HG02759 (cell line): ENCODE data around the gene STRADA.

Experiments
- ATAC-seq: cut with Tn5 transposase; IDR thresholded peaks from one replicate; pipeline ENCODE4 v1.9.1; 2021; ENCODE audit warnings: mild to moderate bottlenecking, moderate library complexity; ENCODE audit not compliant: unreplicated experiment

STRADA gene

GRCh38 chr17:63741408-63742173 lies at the start of gene STRADA:
STRADA (minus strand) TSS chr17:63741799; CDS start chr17:63728369, 13,430 bp downstream.
- peak; percentile 92 for ATAC-seq

- no peak for ATAC-seq
Observed at GRCh38 chr17:63790057-63790456, 48.5 kb upstream of the STRADA start.

- ATAC-seq: no peak
Observed at GRCh38 chr17:63786971-63787711, 45.5 kb upstream of the STRADA start.

- ATAC-seq: no peak
Observed at GRCh38 chr17:63786117-63786516, 44.5 kb upstream of the STRADA start.

GRCh38 chr17:63785556-63785955 lies 44.0 kb upstream of the STRADA start:
- ATAC-seq: no peak

GRCh38 chr17:63783522-63783921 lies 41.9 kb upstream of the STRADA start:
- ATAC-seq: no peak

GRCh38 chr17:63780928-63781327 lies 39.3 kb upstream of the STRADA start:
- no peak for ATAC-seq

GRCh38 chr17:63780507-63780906 lies 38.9 kb upstream of the STRADA start:
- no peak for ATAC-seq

GRCh38 chr17:63775420-63775819 lies 33.8 kb upstream of the STRADA start:
- no peak for ATAC-seq

GRCh38 chr17:63774969-63775265 lies 33.3 kb upstream of the STRADA start:
- ATAC-seq: no peak

GRCh38 chr17:63774141-63774968 lies 32.8 kb upstream of the STRADA start, which contains the start of gene DDX42:
DDX42 (plus strand) TSS chr17:63774170; CDS start chr17:63787050, 12,880 bp downstream.
- peak; percentile 11 for ATAC-seq

GRCh38 chr17:63773272-63774140 lies 31.9 kb upstream of the STRADA start, which contains the start of gene CCDC47:
CCDC47 (minus strand) TSS chr17:63773597; CDS start chr17:63766175, 7,422 bp downstream.
- peak; percentile 87 for ATAC-seq

GRCh38 chr17:63772801-63773271 lies 31.2 kb upstream of the STRADA start:
- no peak for ATAC-seq

- no peak for ATAC-seq
Observed at GRCh38 chr17:63768433-63768832, 26.8 kb upstream of the STRADA start.

GRCh38 chr17:63766754-63767153 lies 25.2 kb upstream of the STRADA start:
- no peak for ATAC-seq

- ATAC-seq: no peak
Observed at GRCh38 chr17:63764716-63765115, 23.1 kb upstream of the STRADA start.

- ATAC-seq: no peak
Observed at GRCh38 chr17:63762161-63763078, 20.8 kb upstream of the STRADA start.

- no peak for ATAC-seq
Observed at GRCh38 chr17:63760771-63761539, 19.4 kb upstream of the STRADA start.
